ENCODE measurements around the gene OCLN.
"Not testable (repeated sequence)": the region's sequence is repeated elsewhere in the genome, so short reads cannot be mapped to it uniquely, and the experiment has no call there.

OCLN gene

DNA sequence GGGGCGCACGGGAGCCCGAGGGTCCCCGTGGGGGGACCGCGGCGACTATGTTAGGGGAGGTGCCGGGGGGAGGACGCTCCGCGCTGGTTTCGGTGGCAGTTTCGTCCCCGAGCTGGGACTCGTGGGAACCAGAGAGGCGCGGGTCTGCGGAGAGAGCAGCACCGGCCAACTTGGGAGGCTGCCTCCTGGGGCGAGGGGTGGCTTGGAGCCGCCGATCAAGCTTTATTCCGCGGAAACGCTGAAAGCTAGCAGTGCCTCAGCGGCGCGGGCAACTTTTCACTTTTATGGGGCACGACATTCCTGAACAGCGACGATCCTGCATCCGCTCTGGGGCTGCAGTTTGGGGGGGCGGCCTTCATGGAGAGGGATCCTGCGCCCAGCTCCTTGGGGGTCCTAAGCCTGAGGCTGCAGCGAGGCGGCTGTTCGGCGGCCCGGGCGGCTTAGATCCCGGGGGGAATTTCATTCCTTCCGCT, 369 bp downstream of the OCLN start:
- DNase-seq = no peak

DNA sequence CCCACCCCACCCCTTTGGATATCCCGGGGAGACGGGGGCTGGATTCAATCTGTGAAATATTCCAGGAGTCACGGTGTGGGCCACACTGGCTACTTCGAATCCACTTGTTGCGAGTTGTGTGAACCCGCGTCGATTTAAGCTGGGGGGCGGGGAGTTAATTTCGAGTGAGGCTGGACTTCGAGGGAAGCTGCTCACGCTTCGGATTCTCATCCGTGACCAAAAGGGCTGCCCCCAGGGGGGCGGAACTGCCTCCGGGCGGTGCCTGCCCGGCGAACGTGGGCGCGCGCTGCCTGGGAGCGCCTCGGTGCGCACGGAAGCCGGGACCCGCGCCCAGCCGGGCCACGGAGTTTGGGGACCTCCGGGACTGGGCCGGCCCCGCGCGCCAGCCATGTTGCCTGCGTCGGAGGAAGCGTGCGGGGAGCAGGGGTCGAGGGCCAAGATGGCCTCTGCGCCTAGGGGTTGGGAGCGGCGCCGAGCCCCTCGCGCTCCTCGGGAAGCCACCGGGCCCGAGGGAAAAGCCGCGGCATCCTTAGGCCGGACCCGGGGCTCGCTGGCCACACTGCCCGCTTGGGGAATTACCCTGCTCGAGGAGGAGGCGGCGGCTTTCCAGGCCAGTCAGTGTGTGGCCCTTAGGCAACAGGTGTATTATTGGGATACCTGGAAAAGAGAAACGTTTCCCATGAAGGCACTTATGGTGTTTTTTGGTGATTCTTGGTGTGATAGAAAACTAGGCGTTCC, 975 bp downstream of the OCLN start:
- DNase-seq = no peak

DNA sequence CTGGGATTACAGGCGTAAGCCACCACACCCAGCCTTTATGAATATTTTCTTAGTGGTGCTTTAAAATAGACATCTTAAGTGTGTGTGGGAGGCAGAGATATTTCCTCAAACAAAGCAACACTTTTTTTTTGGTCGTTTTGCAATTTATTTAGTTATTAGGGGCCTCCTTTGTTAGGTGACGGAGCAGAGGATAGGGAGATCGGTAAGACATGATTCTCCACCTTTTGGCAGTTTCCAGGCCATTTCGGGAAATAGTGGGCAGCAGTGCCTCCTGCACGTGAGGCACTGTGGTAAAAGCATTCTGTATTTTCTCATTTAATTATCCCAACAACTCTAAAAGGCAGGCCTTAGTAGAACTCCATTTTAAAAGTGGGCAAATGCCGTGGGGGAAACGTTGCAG, 1.9 kb downstream of the OCLN start:
- DNase-seq = no peak

DNA sequence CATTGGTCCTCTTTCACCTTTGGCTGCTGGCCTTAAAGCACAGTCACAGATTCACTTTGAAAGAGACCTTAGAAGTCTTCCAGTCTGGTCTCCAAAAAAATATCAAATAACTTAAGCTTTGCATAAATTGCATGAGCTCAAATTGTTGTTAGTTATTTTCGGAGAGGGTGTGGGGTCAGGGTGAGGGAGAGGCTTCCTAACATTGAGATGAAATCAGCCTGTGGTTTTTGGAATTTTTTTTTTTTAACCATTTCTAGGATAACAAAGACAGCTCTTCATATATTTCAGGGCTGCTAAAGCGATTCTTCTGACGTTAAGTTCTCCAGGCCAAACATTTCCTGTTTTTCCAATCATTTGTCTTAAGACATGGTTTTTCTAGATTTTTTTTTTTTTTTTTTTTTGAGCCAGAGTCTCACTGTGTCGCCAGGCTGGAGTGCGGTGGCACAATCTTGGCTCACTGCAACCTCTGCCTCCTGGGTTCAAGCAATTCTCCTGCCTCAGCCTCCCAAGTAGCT, 4.5 kb downstream of the OCLN start:
- DNase-seq = no peak

DNA sequence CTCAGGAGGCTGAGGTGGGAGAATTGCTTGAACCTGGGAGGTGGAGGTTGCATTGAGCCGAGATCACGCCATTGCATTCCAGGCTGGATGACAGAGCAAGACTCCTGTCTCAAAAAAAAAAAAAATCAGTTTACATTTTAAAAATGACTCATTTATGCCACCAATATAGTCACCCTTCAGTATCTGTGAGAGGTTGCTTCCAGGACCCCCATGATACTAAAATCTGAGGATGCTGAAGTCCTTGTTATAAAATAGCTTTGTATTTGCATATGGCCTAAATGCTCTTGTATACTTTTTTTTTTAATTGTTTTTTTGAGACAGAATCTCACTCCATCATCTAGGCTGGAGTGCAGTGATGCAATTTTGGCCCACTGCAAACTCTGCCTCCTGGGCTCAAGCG, 5.8 kb downstream of the OCLN start:
- no peak for DNase-seq

DNA sequence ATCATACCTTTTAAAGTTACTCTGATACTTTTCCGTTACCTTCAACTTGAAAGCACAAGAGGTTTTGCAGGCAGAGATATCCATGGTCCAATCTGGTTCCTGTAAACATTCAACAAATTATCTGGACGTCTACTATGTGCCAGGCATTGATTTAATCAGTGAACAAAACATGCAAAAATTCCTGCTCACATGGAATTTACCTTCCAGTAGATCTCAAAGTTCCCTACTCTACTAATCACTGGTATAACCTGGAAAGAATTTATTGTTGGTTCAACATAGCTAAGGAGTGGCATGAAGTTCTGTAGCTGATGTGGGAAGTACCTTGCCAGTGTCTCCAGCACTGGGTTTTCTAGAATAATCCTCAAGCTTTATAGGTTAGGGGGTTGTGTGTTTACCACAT, 9.8 kb downstream of the OCLN start:
- DNase-seq = no peak

DNA sequence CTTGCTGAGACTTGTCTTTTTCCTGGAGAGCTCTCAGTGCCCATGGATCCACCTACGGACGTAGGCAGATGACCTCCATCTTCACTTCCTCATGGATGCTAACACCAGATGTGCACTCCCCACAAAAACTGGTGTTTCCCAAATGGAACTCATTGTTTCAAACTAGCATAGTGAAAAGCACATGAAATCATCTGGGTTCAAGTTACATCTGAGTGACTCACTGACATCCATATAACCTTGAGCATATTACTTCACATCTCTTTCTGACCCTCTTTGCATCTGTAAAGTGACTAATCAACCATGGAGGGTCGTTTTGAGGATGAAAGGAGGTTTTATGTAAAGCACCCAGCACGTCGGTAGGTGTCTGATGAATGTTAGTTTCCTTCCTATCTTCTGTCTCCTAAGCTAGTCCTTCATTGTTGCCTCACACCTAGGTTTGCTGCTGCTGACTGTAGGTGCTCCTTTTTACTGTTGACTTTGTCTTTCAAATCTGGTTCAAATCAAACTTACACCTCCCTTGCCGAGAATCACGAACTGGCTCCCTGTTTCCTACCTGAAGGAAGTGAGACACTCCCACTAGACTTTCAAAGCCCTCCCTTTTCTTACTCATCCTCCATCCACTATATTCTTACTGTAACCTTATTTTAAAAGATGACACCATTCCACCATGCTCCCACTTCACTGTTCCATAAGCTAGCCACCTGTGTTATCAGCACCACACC, 10.3 kb downstream of the OCLN start:
- no peak for DNase-seq

DNA sequence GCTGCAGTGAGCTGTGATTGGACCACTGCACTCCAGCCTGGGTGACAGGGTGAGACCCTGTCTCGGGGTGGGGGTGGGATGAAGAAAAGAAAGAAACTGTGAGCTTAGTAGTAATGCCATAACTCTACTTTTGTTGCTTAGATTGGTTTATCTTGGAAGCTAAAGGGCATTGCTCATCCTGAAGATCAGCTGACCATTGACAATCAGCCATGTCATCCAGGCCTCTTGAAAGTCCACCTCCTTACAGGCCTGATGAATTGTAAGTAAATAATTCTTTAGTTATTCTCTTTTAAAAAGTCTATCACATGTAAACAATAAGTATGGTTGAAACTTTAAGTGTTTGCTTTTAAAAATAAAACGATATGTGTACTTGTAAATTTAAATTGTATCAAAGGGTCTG, 11.4 kb downstream of the OCLN start:
- no peak for DNase-seq

DNA sequence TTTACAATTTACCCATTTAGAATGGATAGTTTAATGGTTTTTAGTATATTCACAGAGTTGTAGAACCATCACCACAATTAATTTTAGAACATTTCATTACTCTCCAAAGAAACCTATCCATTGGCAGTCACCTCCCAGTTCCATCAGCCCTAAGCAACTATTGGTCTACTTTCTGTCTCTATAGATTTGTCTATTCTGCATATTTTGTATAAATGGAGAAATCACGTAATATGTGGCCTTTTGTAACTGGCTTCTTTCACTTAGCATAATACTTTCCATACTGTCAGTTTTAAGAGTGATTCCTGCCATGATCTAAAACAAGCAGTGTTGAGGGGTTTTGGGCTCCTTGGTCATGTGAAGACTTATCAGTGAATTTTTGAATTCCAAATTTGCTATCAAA, 12.7 kb downstream of the OCLN start:
- DNase-seq = no peak

DNA sequence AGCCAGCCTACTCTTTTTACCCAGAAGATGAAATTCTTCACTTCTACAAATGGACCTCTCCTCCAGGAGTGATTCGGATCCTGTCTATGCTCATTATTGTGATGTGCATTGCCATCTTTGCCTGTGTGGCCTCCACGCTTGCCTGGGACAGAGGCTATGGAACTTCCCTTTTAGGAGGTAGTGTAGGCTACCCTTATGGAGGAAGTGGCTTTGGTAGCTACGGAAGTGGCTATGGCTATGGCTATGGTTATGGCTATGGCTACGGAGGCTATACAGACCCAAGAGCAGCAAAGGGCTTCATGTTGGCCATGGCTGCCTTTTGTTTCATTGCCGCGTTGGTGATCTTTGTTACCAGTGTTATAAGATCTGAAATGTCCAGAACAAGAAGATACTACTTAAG, 16.6 kb downstream of the OCLN start:
- no peak for DNase-seq

DNA sequence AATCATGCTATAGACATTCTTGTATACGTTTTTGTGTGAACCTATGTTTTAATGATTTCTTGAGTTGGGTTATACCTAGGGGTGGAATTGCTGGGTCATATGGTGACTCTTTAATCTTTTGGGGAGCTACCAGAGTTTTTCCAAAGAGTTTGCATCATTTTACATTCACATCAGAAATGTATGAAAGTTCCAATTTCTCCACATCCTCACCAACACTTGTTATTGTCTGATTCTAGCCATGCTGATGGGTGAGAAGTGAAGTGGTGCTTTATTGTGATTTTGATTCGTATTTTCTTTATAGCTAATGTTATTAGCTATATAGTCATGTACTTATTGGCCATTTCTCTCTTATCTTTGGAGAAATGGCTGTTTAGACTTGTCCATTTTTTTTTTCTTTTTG, 18.1 kb downstream of the OCLN start:
- DNase-seq = no peak

DNA sequence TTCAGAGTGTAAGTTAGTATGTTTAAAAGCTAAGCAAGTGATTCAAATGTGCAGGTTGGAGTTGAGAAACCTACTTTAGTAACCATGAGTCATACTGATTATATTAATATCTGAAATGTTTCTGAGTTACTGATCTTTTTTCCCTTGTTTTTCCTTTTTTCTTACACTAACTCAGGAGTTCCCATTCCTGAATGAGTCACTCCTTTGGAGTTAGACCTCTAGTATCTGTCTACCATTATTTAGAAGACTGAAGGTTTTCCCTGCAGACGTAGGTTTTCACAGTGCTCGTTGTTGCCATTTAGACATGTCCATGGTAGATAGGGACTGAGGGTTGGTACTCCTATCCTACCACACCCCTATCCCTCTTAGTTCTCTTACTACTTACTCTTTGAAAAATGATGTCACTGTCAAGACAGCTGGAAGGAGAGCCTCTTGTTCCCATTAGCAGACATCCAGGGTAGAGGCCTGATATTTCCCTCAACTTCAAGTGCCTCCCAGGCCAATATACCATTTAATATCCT, 20.2 kb downstream of the OCLN start:
- no peak for DNase-seq

DNA sequence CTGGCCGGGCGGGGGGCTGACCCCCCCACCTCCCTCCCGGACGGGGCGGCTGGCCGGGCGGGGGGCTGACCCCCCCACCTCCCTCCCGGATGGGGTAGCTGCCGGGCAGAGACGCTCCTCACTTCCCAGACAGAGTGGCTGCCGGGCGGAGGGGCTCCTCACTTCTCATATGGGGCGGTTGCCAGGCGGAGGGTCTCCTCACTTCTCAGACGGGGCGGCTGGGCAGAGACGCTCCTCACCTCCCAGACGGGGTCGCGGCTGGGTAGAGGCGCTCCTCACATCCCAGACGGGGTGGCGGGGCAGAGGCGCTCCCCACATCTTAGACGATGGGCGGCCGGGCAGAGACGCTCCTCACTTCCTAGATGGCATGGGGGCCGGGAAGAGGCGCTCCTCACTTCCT, 23.0 kb downstream of the OCLN start:
- DNase-seq = not testable (repeated sequence)

DNA sequence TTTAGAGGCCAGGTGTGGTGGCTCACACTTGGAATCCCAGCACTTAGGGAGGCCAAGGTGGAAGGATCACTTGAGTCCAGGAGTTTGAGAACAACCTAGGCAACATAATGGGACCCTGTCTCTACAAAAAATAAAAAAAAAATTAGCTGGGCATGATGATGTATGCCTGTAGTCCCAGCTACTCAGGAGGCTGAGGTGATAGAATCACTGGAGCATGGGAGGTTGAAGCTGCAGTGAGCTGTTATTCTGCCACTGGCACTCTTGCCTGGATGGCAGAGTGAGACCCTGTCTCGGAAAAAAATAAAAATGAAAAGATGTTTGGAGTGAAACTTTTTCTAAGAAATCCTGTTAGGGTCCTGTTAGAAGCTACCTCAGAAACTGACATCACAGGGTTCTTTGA, 24.2 kb downstream of the OCLN start:
- no peak for DNase-seq

DNA sequence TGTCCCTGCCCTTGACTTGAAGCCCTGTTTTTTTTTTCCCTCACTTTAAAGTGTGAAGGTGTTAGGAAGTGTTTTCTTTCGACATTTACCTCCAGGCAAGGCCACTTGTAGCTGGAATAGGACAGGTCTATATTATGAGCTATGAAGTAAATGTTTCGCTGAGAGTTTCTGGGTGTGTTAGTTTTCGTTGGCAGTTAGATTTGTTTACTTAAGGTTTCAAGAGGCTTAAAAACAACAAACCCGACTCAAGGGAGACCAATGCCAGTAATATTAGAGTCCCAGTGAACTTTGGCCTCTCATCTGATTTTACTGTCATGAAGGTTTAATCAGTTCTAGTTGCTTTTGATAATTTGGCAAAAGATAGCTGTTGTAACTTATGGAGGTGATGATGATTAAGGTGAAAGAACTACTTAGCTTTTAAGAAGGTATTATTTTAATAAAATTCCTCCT, 25.2 kb downstream of the OCLN start:
- DNase-seq = no peak

DNA sequence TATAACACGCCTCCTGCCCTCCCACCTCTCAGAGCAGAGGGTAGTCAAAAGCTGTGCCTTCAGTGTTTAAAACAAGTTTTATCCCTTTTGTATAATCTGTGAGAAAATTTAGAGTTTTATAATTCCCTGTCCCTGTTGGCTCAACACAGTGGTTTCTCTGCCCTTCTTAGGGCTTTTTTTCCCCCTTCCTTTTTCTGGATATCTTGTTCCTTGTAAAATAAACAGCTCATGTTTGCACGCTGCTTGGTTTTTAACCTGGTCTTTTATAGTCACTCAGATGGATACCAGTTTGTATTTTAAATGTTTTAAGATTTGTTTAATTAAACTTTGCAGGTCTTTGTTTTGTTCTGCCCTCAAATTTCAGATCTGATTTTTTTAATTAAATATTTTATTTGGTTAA, 26.7 kb downstream of the OCLN start:
- DNase-seq = no peak

DNA sequence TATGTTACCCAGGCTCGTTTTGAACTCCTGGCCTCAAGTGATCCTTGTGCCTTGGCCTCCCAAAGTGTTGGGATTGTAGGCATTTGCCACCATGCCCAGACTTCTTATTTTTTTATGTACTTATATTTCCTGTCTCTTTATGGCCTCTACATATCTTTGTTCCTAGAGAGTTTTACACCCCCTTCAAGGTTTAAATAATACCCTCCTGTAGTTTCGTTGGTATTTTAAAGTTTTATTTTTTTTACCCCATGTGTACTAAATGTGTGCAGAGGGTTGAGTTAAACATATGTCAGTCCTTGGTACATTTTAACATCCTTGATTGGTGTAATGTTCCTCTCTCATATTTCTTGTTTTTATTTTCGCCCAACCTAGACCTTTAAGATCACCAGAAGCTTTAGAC, 29.4 kb downstream of the OCLN start:
- no peak for DNase-seq

DNA sequence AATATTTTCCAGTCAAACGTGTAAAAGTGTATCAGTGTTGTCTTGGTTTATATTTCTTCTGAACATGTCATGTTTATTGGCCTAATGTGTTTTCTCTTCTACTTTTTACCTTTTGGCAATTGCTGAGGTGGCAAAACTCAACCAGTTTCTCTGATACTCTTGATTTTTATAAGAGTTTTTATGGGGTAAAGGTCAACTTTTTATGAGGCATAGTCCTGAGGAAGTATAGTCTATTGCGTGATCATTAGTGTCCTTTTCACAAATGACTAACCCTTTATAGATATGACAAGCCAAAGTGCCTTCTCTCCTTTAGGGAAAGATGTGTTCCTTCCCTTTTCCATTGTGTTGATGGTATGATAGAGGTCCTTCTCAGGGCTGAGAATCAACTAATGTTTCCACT, 32.9 kb downstream of the OCLN start:
- no peak for DNase-seq

DNA sequence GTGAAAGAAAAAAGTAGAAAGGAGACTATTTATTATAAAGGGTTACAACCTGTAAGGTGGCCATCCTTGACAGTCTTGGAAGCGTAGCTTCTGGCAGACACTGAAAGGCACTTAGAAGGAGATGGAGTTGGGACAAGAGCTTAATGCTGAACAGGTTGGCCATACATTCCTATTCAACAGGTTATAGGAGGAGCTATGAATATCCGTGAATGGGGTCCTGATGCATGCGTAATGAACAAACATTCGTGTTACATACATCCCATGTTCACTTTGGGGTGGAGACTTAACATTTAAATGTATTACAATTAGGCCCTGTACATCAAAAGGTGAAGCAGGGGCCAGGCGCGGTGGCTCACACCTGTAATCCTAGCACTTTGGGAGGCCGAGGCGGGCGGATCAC, 34.1 kb downstream of the OCLN start:
- no peak for DNase-seq

DNA sequence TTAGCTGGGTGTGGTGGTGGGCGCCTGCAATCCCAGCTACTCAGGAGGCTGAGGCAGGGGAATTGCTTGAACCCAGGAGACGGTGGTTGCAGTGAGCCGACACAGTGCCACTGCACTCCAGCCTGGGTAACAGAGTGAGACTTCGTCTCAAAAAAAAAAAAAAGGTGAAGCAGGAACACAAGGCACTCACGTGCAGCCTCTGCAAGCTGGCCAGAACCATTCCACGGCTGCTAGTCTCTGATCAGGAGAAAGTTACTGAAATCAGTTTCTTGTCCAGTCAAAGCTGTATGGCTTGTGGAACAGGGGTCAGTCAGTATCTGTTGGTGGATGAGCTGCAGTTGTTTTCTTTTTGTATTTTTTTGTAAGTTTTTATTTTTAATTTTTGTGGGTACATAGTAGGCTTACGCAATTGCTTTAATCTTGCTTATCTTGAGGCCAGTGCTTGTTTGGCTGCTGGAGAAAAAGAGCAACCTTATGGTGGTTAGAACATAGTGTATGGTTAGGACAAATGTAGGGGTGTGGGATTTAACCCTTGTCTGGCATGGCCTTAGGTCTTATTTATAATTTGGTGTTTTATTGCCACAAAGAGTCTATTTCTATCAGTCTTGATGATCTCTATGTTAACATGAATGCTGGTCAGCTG, 34.7 kb downstream of the OCLN start:
- DNase-seq = no peak

DNA sequence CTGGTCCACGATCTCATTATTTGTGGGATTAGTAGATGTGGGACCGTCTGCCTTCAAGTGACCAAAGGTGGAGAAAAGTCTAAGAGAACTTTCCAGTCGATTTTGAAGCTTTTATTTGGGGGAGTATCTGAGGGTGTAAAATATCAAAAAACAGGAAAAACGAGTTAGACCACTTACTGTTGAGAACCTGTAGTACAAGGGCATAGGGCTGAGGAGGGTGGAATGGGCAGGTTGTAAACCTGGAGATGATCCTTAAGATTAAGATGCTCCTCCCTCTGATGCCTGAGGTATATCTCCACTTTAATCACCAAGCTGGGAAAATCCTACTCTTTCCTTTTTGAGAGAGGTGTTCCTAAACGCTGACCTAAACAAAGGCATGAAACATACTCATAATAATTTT, 35.4 kb downstream of the OCLN start:
- no peak for DNase-seq

DNA sequence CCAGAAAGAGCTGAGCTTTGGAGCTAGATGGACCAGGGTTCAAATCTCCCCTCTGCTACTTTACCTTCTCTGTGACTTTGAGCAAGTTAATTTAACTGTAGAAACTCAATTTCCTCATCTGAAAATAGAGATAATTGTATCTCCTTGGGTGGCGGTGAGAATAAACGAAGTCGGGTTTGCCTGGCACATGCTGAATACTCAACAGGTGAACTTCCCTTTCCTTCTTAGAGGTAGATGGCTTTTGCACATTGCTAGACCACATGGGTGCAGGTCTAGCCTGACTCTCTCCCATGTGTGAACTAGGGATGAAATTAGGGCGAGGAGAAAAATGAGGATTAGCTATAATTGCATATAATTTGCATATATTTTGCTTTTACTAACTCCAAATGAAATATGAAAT, 36.0 kb downstream of the OCLN start:
- DNase-seq = no peak

DNA sequence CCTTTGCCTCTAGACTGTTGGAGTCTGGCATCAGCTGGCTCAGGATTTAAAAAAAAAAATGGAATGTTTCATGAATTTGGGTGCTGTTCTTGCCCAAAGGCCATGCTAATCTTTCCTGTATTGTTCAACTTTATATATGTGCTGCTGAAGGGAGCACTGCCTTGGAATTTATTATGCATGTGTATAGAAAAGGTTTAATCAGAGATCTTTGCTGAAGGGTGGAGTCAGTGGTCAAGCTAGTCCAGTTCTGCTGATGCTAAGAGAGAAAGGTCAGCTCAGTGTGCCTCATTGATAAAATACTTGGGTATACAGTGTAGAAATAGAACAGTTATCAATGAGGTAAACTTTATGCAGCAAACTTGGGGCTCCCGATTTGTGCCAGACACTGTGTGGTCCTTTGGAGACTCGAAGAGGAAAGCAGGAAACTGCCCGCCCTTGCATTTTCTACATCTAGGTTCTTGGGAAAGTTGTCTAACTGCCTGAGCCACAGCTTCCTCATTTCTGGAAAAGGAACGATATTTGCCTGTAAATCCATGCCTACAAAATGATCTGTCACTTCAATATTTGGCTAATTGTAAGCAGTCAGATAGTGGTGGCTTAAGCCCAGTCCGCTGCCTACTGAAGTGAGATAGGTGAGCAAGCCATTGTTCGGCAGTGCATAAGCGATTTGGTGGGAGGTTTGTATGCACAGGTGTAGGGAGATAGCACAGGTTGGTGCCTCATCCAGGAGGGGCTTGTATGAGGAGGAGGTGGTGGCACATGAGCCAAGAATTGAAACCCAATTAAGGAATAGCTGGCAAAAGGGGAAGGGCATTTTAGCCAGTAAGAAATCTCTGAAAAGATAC, 38.2 kb downstream of the OCLN start:
- DNase-seq = no peak
